WTC11 (cell line): Measurements from ENCODE around the gene UGT1A9. TPM values are rescaled to one million over a fixed set of nuclear protein-coding genes. Genes with fewer than 3 reads are reported as not detected.

Source experiments
- ATAC-seq: fragments of 200-7000 bp; cut with Tn5 transposase; 2 replicates; pipeline ENCODE4 v1.10.0; 2021; ENCODE audit warnings: mild to moderate bottlenecking, moderate library complexity
- CTCF ChIA-PET: fragments of 300-600 bp; sonication (Branson Sonifier 250); formaldehyde crosslinking; loops from one replicate; lab custom pipeline; 2021; ENCODE audit warnings: antibody characterized with exemption; lab: Charles Lee
- POLR2A ChIA-PET: fragments of 350-600 bp; sonication (Branson Sonifier 250); formaldehyde crosslinking; loops from one replicate; lab custom pipeline; 2021; ENCODE audit warnings: antibody characterized with exemption; lab: Charles Lee
- DNase-seq: peaks from one replicate; pipeline ENCODE4 v3.0.0; 2021; ENCODE audit warnings: low spot score
- H3K27ac Mint-ChIP-seq: 2 replicates; pipeline ENCODE4 v1.8.0; 2021; ENCODE audit warnings: mixed read lengths
- H3K27me3 Mint-ChIP-seq: 2 replicates; pipeline ENCODE4 v1.8.0; 2021; ENCODE audit warnings: low read depth, mild to moderate bottlenecking, moderate library complexity, mixed read lengths
- H3K36me3 Mint-ChIP-seq: 2 replicates; pipeline ENCODE4 v1.8.0; 2021; ENCODE audit warnings: mixed read lengths
- H3K4me1 Mint-ChIP-seq: 2 replicates; pipeline ENCODE4 v1.8.0; 2022; ENCODE audit warnings: mixed read lengths
- H3K4me3 Mint-ChIP-seq: 2 replicates; pipeline ENCODE4 v1.8.0; 2021; ENCODE audit warnings: mild to moderate bottlenecking, moderate library complexity, mixed read lengths
- H3K9me3 Mint-ChIP-seq: 2 replicates; pipeline ENCODE4 v1.8.0; 2021; ENCODE audit warnings: mixed read lengths
- CREM ChIP-seq: sonication (generic); formaldehyde crosslinking; IDR thresholded peaks from 2 replicates; pipeline ENCODE4 v1.8.1; 2022; ENCODE audit warnings: mild to moderate bottlenecking, missing genetic modification reagents, moderate library complexity
- GRHL2 ChIP-seq: fragments of 250-450 bp; sonication (Bioruptor Pico); IDR thresholded peaks from 2 replicates; pipeline ENCODE4 v1.8.0; 2022; ENCODE audit warnings: mild to moderate bottlenecking, moderate library complexity; ENCODE audit not compliant: insufficient replicate concordance, severe bottlenecking
- KAT7 ChIP-seq: sonication (generic); formaldehyde crosslinking; IDR thresholded peaks from 2 replicates; pipeline ENCODE4 v1.8.1; 2023; ENCODE audit warnings: missing genetic modification reagents, mild to moderate bottlenecking, borderline replicate concordance
- NFATC4 ChIP-seq: fragments of 250-450 bp; sonication (Bioruptor Pico); IDR thresholded peaks from 2 replicates; pipeline ENCODE4 v1.9.0; 2021; ENCODE audit warnings: mild to moderate bottlenecking
- ZNF121 ChIP-seq: sonication (generic); formaldehyde crosslinking; IDR thresholded peaks from 2 replicates; pipeline ENCODE4 v1.8.0; 2023; ENCODE audit warnings: missing genetic modification reagents
- ZNF219 ChIP-seq: sonication (generic); formaldehyde crosslinking; IDR thresholded peaks from 2 replicates; pipeline ENCODE4 v1.8.0; 2023; ENCODE audit warnings: missing genetic modification reagents, mild to moderate bottlenecking, borderline replicate concordance
- ZNF317 ChIP-seq: sonication (generic); formaldehyde crosslinking; IDR thresholded peaks from 2 replicates; pipeline ENCODE4 v1.8.1; 2023; ENCODE audit warnings: low read depth, mild to moderate bottlenecking, moderate library complexity, missing genetic modification reagents, borderline replicate concordance
- ZNF423 ChIP-seq: fragments of 250-450 bp; sonication (Bioruptor Pico); IDR thresholded peaks from 2 replicates; pipeline ENCODE4 v2.1.2; 2022; ENCODE audit warnings: mild to moderate bottlenecking, moderate library complexity
- total RNA-seq: library from RNA; stranded (reverse); gene quantifications from 3 replicates; pipeline ENCODE4 v1.2.3, GENCODE V29; 2021
- TF ChIP-seq, protein P1 (sequence below): sonication (generic); formaldehyde crosslinking; IDR thresholded peaks from 2 replicates; pipeline ENCODE4 v1.8.1; 2023; ENCODE audit warnings: mild to moderate bottlenecking, moderate library complexity, missing genetic modification reagents
- TF ChIP-seq, protein P2 (sequence below): fragments of 250-450 bp; sonication (Bioruptor Pico); IDR thresholded peaks from 2 replicates; pipeline ENCODE4 v1.9.0; 2021; ENCODE audit warnings: mild to moderate bottlenecking
- TF ChIP-seq, protein P3 (sequence below): sonication (generic); formaldehyde crosslinking; IDR thresholded peaks from 2 replicates; pipeline ENCODE4 v1.8.0; 2022; ENCODE audit warnings: missing genetic modification reagents
- TF ChIP-seq, protein P4 (sequence below): sonication (generic); formaldehyde crosslinking; IDR thresholded peaks from 2 replicates; pipeline ENCODE4 v1.8.1; 2023; ENCODE audit warnings: mild to moderate bottlenecking, missing genetic modification reagents

The UGT1A9 gene
- total RNA-seq, 1 experiment from 2014 or later = not detected

DNA sequence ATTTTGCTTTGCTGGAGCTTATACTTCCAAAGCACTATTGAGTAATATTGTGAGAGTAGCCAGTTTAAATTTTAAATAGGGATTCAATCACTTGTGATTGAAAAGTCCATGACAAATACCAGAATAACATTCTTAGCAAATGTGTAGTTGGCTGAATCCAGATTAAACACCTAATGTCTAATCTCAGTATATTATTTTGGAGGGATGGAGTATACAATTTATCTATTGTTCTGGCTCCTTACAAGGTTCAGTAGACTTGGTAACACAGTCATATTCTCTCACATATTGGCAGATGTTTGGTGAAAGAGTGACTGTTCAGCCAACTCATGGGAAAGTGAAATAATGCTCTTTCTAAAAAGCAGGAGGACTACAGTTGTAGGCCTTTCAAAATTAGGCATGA lies 2.2 kb downstream of the UGT1A9 start (continued):
- TF ChIP-seq, protein P1, sequence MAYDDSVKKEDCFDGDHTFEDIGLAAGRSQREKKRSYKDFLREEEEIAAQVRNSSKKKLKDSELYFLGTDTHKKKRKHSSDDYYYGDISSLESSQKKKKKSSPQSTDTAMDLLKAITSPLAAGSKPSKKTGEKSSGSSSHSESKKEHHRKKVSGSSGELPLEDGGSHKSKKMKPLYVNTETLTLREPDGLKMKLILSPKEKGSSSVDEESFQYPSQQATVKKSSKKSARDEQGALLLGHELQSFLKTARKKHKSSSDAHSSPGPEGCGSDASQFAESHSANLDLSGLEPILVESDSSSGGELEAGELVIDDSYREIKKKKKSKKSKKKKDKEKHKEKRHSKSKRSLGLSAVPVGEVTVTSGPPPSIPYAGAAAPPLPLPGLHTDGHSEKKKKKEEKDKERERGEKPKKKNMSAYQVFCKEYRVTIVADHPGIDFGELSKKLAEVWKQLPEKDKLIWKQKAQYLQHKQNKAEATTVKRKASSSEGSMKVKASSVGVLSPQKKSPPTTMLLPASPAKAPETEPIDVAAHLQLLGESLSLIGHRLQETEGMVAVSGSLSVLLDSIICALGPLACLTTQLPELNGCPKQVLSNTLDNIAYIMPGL (CRISPR knock-in tag) = no peak
- no peak for TF ChIP-seq GRHL2 (CRISPR knock-in tag)

DNA sequence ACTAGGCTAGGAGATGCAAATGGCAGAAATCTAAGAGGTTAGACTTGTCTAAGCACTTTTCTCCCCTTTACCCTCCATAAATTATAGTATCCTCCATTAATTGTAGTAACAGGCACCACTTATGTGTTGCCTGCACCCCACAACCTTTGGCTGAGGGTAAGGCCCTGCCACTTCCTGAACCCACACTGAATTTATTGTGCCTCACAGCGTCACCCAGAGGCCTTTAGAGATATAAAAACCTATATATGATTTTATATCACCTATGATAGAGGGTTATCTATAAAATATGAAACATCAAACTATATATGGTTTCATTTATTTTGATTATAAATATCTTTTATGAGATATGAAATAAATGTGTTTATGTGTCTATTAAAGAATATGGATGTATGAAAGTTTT lies 2.6 kb downstream of the UGT1A9 start:
- H3K27ac Mint-ChIP-seq = no peak overlapping the region
- H3K4me3 Mint-ChIP-seq = no peak overlapping the region
- peaks cover 7% of the 10 kb centered on the region for H3K4me1 Mint-ChIP-seq
- no peaks in the 10 kb centered on the region for H3K9me3 Mint-ChIP-seq
- ATAC-seq = no peak
- DNase-seq = no peak
- no peaks in the 10 kb centered on the region for H3K36me3 Mint-ChIP-seq
- ChIA-PET POLR2A (no interaction called here), CTCF (no interaction called here)
- TF ChIP-seq, protein P2, sequence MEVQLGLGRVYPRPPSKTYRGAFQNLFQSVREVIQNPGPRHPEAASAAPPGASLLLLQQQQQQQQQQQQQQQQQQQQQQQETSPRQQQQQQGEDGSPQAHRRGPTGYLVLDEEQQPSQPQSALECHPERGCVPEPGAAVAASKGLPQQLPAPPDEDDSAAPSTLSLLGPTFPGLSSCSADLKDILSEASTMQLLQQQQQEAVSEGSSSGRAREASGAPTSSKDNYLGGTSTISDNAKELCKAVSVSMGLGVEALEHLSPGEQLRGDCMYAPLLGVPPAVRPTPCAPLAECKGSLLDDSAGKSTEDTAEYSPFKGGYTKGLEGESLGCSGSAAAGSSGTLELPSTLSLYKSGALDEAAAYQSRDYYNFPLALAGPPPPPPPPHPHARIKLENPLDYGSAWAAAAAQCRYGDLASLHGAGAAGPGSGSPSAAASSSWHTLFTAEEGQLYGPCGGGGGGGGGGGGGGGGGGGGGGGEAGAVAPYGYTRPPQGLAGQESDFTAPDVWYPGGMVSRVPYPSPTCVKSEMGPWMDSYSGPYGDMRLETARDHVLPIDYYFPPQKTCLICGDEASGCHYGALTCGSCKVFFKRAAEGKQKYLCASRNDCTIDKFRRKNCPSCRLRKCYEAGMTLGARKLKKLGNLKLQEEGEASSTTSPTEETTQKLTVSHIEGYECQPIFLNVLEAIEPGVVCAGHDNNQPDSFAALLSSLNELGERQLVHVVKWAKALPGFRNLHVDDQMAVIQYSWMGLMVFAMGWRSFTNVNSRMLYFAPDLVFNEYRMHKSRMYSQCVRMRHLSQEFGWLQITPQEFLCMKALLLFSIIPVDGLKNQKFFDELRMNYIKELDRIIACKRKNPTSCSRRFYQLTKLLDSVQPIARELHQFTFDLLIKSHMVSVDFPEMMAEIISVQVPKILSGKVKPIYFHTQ (CRISPR knock-in tag) = no peak
- TF ChIP-seq, protein P1 (CRISPR knock-in tag) = no peak
- H3K27me3 Mint-ChIP-seq = peaks cover 5% of the 10 kb centered on the region; the same call in 1 of the 2 replicates

DNA sequence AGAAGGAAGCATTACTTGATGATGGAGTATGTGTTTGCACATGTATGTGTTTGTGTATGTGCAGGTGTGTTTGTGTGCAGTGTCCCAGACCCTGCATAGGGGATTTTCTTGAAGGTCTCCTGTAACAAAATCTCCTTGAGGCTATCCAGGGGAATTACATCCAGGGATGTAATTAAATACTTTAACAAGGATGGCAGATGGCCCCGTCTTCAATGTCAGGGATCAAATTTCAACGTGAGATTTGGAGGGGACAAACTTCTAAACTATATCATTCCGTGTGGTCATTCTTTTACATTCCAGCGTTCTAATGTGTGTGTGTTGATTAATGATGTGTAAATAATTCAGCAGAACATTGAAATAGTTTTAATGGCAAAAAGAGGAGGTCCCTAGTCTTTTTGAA lies 3.3 kb downstream of the UGT1A9 start:
- DNase-seq (no peak), ATAC-seq (peak; percentile 63)
- H3K4me3 Mint-ChIP-seq = no peak overlapping the region
- ChIA-PET POLR2A (no interaction called here), CTCF (no interaction called here)
- H3K9me3 Mint-ChIP-seq = no peaks in the 10 kb centered on the region
- TF ChIP-seq ZNF317 (CRISPR knock-in tag) (no peak), ZNF121 (CRISPR knock-in tag) (no peak), ZNF219 (no peak), ZNF423 (no peak)
- peaks cover 11% of the 10 kb centered on the region; the same call in 1 of the 2 replicates for H3K27me3 Mint-ChIP-seq
- H3K27ac Mint-ChIP-seq = no peak overlapping the region
- no peaks in the 10 kb centered on the region for H3K36me3 Mint-ChIP-seq
- H3K4me1 Mint-ChIP-seq = peaks cover 7% of the 10 kb centered on the region

DNA sequence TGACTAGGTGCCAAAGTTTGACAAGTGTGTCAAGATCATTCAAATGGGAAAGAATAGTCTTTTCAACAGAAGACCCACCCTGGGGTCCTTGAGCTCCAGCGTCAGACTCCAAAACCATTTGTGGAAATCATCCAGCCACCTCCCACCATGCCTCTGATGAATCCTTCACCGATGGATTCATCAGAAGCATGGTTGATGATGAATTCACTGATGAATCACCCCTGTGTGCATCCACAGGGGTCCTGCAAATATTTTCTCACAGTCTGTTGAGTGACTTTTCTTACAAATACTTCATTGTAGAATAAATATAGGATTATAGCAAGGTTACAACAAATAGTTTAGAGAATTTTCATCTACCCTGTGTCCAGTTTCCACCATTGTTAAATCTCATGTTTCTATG lies 4.3 kb downstream of the UGT1A9 start:
- POLR2A ChIA-PET = no interaction called here
- peaks cover 7% of the 10 kb centered on the region for H3K4me1 Mint-ChIP-seq
- H3K36me3 Mint-ChIP-seq = no peaks in the 10 kb centered on the region
- no peak overlapping the region for H3K4me3 Mint-ChIP-seq
- ATAC-seq = no peak
- CTCF ChIA-PET = no interaction called here
- no peak overlapping the region for H3K27ac Mint-ChIP-seq
- H3K27me3 Mint-ChIP-seq = peaks cover 12% of the 10 kb centered on the region; the same call in 1 of the 2 replicates
- H3K9me3 Mint-ChIP-seq = no peaks in the 10 kb centered on the region
- no peak for DNase-seq
- no peak for TF ChIP-seq ZNF121 (CRISPR knock-in tag)
- TF ChIP-seq NFATC4 (CRISPR knock-in tag) = no peak
- TF ChIP-seq ZNF219 = no peak
- TF ChIP-seq, protein P3, sequence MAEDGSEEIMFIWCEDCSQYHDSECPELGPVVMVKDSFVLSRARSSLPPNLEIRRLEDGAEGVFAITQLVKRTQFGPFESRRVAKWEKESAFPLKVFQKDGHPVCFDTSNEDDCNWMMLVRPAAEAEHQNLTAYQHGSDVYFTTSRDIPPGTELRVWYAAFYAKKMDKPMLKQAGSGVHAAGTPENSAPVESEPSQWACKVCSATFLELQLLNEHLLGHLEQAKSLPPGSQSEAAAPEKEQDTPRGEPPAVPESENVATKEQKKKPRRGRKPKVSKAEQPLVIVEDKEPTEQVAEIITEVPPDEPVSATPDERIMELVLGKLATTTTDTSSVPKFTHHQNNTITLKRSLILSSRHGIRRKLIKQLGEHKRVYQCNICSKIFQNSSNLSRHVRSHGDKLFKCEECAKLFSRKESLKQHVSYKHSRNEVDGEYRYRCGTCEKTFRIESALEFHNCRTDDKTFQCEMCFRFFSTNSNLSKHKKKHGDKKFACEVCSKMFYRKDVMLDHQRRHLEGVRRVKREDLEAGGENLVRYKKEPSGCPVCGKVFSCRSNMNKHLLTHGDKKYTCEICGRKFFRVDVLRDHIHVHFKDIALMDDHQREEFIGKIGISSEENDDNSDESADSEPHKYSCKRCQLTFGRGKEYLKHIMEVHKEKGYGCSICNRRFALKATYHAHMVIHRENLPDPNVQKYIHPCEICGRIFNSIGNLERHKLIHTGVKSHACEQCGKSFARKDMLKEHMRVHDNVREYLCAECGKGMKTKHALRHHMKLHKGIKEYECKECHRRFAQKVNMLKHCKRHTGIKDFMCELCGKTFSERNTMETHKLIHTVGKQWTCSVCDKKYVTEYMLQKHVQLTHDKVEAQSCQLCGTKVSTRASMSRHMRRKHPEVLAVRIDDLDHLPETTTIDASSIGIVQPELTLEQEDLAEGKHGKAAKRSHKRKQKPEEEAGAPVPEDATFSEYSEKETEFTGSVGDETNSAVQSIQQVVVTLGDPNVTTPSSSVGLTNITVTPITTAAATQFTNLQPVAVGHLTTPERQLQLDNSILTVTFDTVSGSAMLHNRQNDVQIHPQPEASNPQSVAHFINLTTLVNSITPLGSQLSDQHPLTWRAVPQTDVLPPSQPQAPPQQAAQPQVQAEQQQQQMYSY (CRISPR knock-in tag) = no peak
- no peak for TF ChIP-seq CREM (CRISPR knock-in tag)
- TF ChIP-seq, protein P4, sequence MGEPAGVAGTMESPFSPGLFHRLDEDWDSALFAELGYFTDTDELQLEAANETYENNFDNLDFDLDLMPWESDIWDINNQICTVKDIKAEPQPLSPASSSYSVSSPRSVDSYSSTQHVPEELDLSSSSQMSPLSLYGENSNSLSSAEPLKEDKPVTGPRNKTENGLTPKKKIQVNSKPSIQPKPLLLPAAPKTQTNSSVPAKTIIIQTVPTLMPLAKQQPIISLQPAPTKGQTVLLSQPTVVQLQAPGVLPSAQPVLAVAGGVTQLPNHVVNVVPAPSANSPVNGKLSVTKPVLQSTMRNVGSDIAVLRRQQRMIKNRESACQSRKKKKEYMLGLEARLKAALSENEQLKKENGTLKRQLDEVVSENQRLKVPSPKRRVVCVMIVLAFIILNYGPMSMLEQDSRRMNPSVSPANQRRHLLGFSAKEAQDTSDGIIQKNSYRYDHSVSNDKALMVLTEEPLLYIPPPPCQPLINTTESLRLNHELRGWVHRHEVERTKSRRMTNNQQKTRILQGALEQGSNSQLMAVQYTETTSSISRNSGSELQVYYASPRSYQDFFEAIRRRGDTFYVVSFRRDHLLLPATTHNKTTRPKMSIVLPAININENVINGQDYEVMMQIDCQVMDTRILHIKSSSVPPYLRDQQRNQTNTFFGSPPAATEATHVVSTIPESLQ = no peak
- TF ChIP-seq KAT7 = no peak
- no peak for TF ChIP-seq ZNF423
